ENCODE results near the gene ABCA1.

DNA sequence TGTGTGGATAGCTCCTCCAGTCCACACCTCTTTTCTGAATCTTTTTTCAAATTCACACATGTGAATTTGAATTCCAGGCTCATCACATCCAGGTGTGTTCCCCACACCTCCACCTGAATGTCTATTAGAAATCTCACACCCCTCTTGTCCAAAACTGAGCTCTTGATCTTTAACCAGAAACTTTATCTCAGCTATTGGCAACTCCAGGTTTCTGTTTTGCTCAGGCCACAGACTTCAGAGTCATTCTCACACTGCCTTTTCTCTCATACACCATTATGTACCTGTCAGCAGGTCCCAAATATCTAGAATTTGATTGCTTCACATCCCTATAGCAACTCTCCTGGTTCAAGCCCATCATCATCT lies 152.4 kb downstream of the ABCA1 start:
- no peak for TF ChIP-seq POLR2A (IDR thresholded peaks at IDR 0.05)
- TF ChIP-seq, protein P1, sequence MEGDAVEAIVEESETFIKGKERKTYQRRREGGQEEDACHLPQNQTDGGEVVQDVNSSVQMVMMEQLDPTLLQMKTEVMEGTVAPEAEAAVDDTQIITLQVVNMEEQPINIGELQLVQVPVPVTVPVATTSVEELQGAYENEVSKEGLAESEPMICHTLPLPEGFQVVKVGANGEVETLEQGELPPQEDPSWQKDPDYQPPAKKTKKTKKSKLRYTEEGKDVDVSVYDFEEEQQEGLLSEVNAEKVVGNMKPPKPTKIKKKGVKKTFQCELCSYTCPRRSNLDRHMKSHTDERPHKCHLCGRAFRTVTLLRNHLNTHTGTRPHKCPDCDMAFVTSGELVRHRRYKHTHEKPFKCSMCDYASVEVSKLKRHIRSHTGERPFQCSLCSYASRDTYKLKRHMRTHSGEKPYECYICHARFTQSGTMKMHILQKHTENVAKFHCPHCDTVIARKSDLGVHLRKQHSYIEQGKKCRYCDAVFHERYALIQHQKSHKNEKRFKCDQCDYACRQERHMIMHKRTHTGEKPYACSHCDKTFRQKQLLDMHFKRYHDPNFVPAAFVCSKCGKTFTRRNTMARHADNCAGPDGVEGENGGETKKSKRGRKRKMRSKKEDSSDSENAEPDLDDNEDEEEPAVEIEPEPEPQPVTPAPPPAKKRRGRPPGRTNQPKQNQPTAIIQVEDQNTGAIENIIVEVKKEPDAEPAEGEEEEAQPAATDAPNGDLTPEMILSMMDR (IDR thresholded peaks at IDR 0.05), result no peak

Data from Peyer's patch (tissue), 4 donors.